Spinal cord (tissue), 10 donors: Measurements from ENCODE around the gene PRRC1. TPM values are rescaled to one million over a fixed set of nuclear protein-coding genes. Genes with fewer than 3 reads are reported as not detected.

Source experiments
- DNase-seq, 6 donors: peaks; one replicate each; pipeline versions ENCODE4 v3.0.0 to v3.0.0-alpha.2; 2013 to 2015; ENCODE audit warnings: low spot score in 6 of 6, low read depth in 4 of 6
- H3K27ac ChIP-seq: one replicate; pipeline ENCODE4 v1.5.1; 2013; ENCODE audit warnings: low read depth, low read length, control low read depth
- H3K27me3 ChIP-seq: one replicate; pipeline ENCODE4 v1.6.1; 2013; ENCODE audit warnings: low read length; ENCODE audit not compliant: control insufficient read depth, insufficient read depth
- H3K36me3 ChIP-seq: one replicate; pipeline ENCODE4 v1.6.1; 2013; ENCODE audit warnings: low read length; ENCODE audit not compliant: control insufficient read depth, insufficient read depth
- H3K4me1 ChIP-seq: one replicate; pipeline ENCODE4 v1.6.1; 2013; ENCODE audit warnings: low read length; ENCODE audit not compliant: control insufficient read depth, insufficient read depth
- H3K4me3 ChIP-seq: one replicate; pipeline ENCODE4 v1.5.1; 2013; ENCODE audit warnings: low read depth, low read length, control low read depth
- H3K9me3 ChIP-seq: one replicate; pipeline ENCODE4 v1.6.1; 2013; ENCODE audit warnings: low read length; ENCODE audit not compliant: control insufficient read depth, insufficient read depth
- WGBS: methylation state at CpG from one replicate; pipeline ENCODE4 v1.1.5; 2013; ENCODE audit warnings: missing lambda C conversion rate; ENCODE audit not compliant: insufficient coverage; 5-methylcytosine and 5-hydroxymethylcytosine counted together
- polyA plus RNA-seq, 2 donors: library from polyadenylated mRNA; unstranded; fragments of 120-200 nt; gene quantifications; one replicate each; pipeline ENCODE4 v1.2.1, GENCODE V29; 2013; ENCODE audit not compliant: insufficient read length in 2 of 2
- total RNA-seq, 2 donors: library from RNA; depleted of rRNA in 1 of 2; stranded (reverse); fragments of 120-200 nt in 1 of 2; fragments of >200 nt in 1 of 2; gene quantifications; one replicate each; pipeline versions ENCODE4 v1.2.3 to v1.2.4, GENCODE V29; 2013 to 2014
- donor health status: healthy.

The PRRC1 gene
- total and polyA plus RNA-seq, 4 donors, result 30.9 to 58.2 (median 41.4) TPM

GRCh38 chr5:127571314-127572131, 54.1 kb downstream of the PRRC1 start:
- Histone ChIP-seq H3K9me3 (peaks cover 4% of the 10 kb centered on the region), H3K27ac (no peak overlapping the region), H3K4me3 (no peak overlapping the region), H3K4me1 (no peaks in the 10 kb centered on the region), H3K36me3 (no peaks in the 10 kb centered on the region), H3K27me3 (no peaks in the 10 kb centered on the region)
- WGBS, result 60% methylated on average over 1 of the region's 3 CpGs
- DNase-seq, result no peak

GRCh38 chr5:127572930-127573329, 55.5 kb downstream of the PRRC1 start:
- Histone ChIP-seq H3K4me3 (no peak overlapping the region), H3K27ac (no peak overlapping the region), H3K27me3 (no peaks in the 10 kb centered on the region), H3K4me1 (no peaks in the 10 kb centered on the region), H3K9me3 (peaks cover 4% of the 10 kb centered on the region), H3K36me3 (no peaks in the 10 kb centered on the region)
- DNase-seq, result no peak
- WGBS, result no CpG with 5 or more reads among the region's 2 CpGs

- WGBS, result 90% methylated on average over 2 of the region's 5 CpGs
- H3K27ac ChIP-seq, result no peak overlapping the region
- no peak for DNase-seq
- H3K4me3 ChIP-seq, result no peak overlapping the region
- H3K27me3 ChIP-seq, result no peaks in the 10 kb centered on the region
- peaks cover 4% of the 10 kb centered on the region for H3K9me3 ChIP-seq
- H3K36me3 ChIP-seq, result no peaks in the 10 kb centered on the region
- no peaks in the 10 kb centered on the region for H3K4me1 ChIP-seq
Observed at GRCh38 chr5:127574852-127575679, 57.6 kb downstream of the PRRC1 start.

- no CpG with 5 or more reads among the region's 1 CpG for WGBS
- Histone ChIP-seq H3K27me3 (no peaks in the 10 kb centered on the region), H3K4me1 (no peaks in the 10 kb centered on the region), H3K27ac (no peak overlapping the region), H3K36me3 (no peaks in the 10 kb centered on the region), H3K9me3 (peaks cover 4% of the 10 kb centered on the region), H3K4me3 (no peak overlapping the region)
- DNase-seq, result no peak
Observed at GRCh38 chr5:127577458-127577857, 60.0 kb downstream of the PRRC1 start.

- no peaks in the 10 kb centered on the region for H3K9me3 ChIP-seq
- no peaks in the 10 kb centered on the region for H3K27me3 ChIP-seq
- no peaks in the 10 kb centered on the region for H3K36me3 ChIP-seq
- WGBS, result no CpG with 5 or more reads among the region's 2 CpGs
- no peak for DNase-seq
- no peak overlapping the region for H3K27ac ChIP-seq
- no peaks in the 10 kb centered on the region for H3K4me1 ChIP-seq
- H3K4me3 ChIP-seq, result no peak overlapping the region
Observed at GRCh38 chr5:127580731-127581130, 63.3 kb downstream of the PRRC1 start.

- no peak for DNase-seq
- no CpG with 5 or more reads among the region's 2 CpGs for WGBS
Observed at GRCh38 chr5:127581450-127581849, 64.0 kb downstream of the PRRC1 start.

GRCh38 chr5:127582773-127583370, 65.4 kb downstream of the PRRC1 start:
- no peaks in the 10 kb centered on the region for H3K36me3 ChIP-seq
- 95% methylated on average over 2 of the region's 3 CpGs for WGBS
- H3K27ac ChIP-seq, result no peak overlapping the region
- H3K4me3 ChIP-seq, result no peak overlapping the region
- H3K4me1 ChIP-seq, result no peaks in the 10 kb centered on the region
- no peaks in the 10 kb centered on the region for H3K27me3 ChIP-seq
- H3K9me3 ChIP-seq, result no peaks in the 10 kb centered on the region
- DNase-seq, result no peak

More at GRCh38 chr5:127581450-127581849, 64.0 kb downstream of the PRRC1 start:
- no peaks in the 10 kb centered on the region for H3K36me3 ChIP-seq
- H3K27me3 ChIP-seq, result no peaks in the 10 kb centered on the region
- no peak overlapping the region for H3K27ac ChIP-seq
- no peak overlapping the region for H3K4me3 ChIP-seq
- H3K4me1 ChIP-seq, result no peaks in the 10 kb centered on the region
- no peaks in the 10 kb centered on the region for H3K9me3 ChIP-seq

- DNase-seq, result no peak
- Histone ChIP-seq H3K4me3 (no peak overlapping the region), H3K36me3 (no peaks in the 10 kb centered on the region), H3K27me3 (no peaks in the 10 kb centered on the region), H3K27ac (no peak overlapping the region), H3K4me1 (no peaks in the 10 kb centered on the region), H3K9me3 (no peaks in the 10 kb centered on the region)
- no CpG with 5 or more reads among the region's 1 CpG for WGBS
Observed at GRCh38 chr5:127583866-127584265, 66.4 kb downstream of the PRRC1 start.

- H3K4me3 ChIP-seq, result no peak overlapping the region
- DNase-seq, result no peak
- no peaks in the 10 kb centered on the region for H3K9me3 ChIP-seq
- H3K27me3 ChIP-seq, result no peaks in the 10 kb centered on the region
- no peak overlapping the region for H3K27ac ChIP-seq
- no peaks in the 10 kb centered on the region for H3K36me3 ChIP-seq
- 38% methylated on average over 1 of the region's 3 CpGs for WGBS
- no peaks in the 10 kb centered on the region for H3K4me1 ChIP-seq
Observed at GRCh38 chr5:127585661-127586060, 68.2 kb downstream of the PRRC1 start.
